GM12892 (cell line): ENCODE data around the gene ANKRD26.

Experiments used
- POLR2A ChIP-seq: IDR thresholded peaks from 2 replicates; pipeline ENCODE4 v1.6.1; 2011; ENCODE audit warnings: low read depth, low read length, control low read depth
- POLR2AphosphoS5 ChIP-seq: IDR thresholded peaks from 2 replicates; pipeline ENCODE4 v1.6.1; 2011; ENCODE audit warnings: low read depth, low read length, control low read depth

DNA sequence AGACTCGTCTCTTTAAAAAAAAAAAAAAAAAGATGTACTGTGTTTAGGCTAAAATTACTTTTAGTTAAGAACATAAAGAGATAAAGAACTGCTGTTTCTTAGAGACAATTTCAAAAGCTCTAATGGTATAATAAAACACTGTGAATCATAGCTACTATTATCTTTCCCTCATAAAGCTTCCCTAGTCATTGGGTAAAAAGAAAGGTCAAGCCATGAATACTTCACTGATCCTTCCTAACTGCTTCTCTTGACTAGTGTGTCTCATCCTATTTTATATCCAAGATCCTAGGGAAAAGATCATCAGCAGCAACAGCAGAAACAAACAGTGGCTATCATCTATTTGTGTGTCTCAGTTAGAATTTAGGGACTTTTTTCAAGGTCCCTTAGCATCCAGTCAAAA lies 43.4 kb upstream of the ANKRD26 start:
- no peak for TF ChIP-seq POLR2A
- no peak for TF ChIP-seq POLR2AphosphoS5
